Hematopoietic multipotent progenitor cell treated with erythropoietin and hydrocortisone succinate and interleukin-3 and kit ligand, for 15 days (in vitro differentiated cells): ENCODE data around the gene FBLN2.

Experiments
- DNase-seq: peaks from one replicate; pipeline ENCODE4 v3.0.0-alpha.2; 2015; ENCODE audit warnings: low spot score

Gene FBLN2

DNA sequence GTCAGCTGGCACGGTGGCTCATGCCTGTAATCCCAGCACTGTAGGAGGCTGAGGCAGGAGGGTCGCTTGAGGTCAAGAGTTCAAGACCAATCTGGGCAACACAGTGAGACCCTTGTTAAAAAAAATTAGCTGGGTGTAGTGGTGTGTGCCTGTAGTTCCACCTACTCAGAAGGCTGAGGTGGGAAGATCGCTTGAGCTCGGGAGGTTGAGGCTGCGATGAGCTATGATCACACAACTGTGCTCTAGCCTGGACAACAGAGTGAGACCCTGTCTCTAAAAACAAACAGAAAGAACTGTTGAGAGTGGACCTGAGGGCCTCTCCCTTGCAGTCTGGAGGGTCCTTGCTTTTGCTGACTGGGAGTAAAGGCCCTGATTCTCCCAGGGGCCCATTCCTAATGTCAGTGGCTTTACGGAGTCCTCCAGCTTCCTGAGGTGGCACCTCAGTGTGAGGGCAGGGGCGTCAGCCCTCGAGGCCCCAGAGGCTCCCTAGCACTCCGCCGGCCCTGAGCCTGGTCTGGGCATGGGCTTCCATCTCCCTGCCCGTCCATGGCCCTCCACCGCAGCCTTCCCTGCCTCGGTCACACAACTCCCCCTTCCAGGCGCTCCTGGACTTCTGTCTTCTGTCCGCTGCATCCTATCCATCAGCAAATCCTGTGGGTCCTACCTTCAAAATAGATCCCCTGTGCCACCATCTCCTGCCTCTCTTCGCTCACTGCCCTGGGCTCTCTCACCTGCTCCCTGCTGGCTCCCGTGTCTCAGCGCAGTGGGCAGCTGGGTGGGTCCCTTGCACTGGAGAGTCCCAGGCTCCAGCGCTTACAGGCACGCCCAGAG is 19.0 kb downstream of the FBLN2 start:
- no peak for DNase-seq

- DNase-seq, result no peak
Measured at GRCh38 chr3:13568515-13569028, 19.6 kb downstream of the FBLN2 start.

DNA sequence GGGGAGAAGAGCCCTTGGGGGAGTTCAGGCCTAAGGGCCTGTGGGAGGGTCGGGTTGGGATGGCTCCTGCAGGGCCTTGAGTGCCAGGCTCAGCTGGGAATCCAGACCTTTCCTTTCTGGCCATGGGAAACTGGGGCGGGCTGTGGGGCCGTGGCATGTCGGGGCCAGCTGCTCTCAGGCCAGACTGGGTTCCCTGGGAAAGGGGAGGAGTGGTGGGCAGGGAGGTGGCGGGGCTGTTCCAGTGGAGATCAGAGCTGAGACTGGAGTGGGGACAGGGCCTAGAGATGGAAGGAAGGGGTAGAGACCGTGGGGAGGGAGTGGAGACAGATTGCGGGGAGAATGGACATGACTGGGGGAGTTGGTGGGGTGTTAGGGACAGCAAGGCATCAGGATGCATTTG is 20.3 kb downstream of the FBLN2 start:
- DNase-seq, result no peak

GRCh38 chr3:13569641-13570390 is 20.9 kb downstream of the FBLN2 start:
- DNase-seq, result no peak

DNA sequence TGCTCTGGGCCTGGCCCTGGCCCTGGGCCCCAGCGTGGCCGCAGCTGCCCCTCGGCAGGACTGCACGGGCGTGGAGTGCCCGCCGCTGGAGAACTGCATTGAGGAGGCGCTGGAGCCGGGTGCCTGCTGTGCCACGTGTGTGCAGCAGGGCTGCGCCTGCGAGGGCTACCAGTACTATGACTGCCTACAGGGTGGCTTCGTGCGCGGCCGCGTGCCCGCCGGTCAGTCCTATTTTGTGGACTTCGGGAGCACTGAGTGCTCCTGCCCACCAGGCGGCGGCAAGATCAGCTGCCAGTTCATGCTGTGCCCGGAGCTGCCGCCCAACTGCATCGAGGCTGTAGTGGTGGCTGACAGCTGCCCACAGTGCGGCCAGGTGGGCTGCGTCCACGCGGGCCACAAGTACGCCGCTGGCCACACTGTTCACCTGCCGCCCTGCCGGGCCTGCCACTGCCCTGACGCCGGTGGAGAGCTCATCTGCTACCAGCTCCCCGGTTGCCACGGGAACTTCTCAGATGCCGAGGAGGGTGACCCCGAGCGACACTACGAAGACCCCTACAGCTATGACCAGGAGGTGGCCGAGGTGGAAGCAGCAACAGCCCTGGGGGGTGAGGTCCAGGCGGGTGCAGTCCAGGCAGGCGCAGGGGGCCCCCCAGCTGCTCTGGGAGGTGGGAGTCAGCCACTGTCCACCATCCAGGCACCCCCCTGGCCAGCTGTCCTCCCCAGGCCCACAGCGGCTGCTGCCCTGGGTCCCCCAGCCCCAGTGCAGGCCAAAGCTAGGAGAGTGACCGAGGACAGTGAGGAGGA is 21.7 kb downstream of the FBLN2 start:
- DNase-seq, result no peak

- no peak for DNase-seq
Measured at GRCh38 chr3:13571264-13571663, 22.3 kb downstream of the FBLN2 start.

GRCh38 chr3:13571831-13572750 is 23.2 kb downstream of the FBLN2 start:
- no peak for DNase-seq

DNA sequence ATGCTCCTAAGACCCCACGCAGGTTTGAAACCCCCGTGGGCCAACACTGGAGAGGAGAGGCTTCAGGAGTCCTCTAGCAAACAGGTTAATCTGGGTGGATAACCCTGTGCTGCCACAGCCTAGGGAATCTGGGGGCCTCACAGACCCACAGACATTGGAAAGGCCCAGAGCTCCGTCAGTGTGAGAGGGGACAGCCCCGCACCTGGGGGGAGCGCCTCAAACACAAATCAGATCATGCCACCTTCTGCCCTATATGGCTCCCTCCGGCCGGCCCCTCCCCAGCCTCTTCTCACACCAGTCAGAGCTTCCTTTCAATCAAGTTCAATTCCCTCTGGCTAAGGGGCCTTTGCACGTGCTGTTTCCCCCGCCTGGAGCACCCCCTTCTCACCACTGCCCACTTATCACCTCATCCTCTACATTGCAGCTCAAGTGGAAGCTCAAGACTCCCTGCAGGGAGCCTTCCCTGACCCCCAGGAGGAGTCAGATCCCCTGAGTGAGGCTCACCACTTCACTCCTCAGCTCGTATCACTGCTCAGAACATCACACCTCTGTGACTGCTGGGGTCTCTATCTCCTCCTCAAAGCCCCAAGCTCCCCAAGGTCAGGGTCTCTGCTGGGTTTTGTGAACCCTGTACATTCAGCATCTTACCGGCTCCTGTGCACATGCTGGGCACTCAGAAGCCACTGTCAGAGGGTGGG is 24.1 kb downstream of the FBLN2 start:
- DNase-seq, result no peak

DNA sequence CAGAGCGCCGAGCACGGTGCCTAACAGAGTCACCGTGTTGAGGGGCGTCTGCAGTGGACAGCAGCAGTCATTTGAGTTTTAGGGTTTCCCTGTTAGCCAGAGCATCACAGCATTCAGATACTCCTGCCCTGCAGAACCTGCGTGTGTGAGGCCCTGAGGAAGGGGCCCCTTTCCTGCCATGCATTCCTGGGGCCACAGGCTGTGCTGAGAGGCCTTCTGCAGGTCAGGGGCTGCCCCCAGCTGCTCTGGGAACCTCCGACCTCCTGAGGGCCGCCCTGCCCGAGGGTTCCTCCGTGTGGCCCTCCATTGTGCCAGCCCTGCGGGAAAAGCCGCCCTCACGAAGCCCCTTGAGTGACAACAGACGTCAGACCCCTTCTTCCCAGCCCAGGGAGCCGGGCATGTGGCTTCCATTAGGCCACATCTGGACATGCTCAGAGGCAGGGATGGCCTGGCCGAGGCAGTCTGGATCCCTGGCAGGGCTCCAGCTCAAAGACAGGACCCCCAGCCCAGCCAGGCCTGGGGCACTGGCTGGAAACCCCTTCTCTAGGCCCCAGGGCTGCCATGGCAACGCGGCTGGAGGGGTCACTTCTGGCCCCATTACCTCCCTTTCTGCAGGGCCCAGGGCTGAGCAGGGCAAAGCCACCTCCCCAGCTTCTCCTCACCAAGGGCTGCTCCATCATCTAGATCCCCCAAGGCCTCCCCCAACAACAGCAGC is 25.3 kb downstream of the FBLN2 start:
- DNase-seq, result no peak

DNA sequence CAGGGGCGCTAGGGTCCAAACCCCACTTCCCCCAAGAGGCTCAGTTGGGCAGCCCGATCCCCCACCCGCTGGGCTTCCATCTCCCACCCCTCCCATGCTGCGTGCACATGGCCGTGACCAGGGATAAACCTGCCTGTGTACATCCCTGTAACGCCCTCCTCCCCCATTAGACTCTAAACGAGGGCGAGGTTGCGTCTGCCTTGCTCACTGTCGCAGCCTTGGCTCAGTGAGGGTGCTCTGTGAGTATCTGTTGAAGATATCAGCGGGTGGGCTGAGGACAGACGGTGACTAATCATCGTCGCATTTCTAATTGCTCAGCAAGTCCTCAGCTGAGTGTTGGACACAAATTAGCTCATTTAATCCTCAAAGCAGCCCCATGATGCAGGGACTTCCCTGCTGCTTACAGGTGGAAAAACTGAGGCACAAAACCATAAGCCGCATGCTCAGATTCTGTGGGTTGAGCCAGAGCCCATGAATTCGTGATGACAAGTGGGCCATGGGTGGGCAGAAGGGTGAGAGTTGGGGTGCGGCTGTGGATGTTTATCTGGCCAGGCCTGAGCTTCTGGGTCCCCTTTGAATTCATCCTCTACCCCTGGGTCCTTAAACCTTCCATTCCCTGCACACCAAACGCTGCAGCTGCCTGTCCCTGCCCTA is 26.0 kb downstream of the FBLN2 start:
- DNase-seq, result peak; percentile 55

- DNase-seq, result peak; percentile 26
Measured at GRCh38 chr3:13575459-13576061, 26.6 kb downstream of the FBLN2 start.

DNA sequence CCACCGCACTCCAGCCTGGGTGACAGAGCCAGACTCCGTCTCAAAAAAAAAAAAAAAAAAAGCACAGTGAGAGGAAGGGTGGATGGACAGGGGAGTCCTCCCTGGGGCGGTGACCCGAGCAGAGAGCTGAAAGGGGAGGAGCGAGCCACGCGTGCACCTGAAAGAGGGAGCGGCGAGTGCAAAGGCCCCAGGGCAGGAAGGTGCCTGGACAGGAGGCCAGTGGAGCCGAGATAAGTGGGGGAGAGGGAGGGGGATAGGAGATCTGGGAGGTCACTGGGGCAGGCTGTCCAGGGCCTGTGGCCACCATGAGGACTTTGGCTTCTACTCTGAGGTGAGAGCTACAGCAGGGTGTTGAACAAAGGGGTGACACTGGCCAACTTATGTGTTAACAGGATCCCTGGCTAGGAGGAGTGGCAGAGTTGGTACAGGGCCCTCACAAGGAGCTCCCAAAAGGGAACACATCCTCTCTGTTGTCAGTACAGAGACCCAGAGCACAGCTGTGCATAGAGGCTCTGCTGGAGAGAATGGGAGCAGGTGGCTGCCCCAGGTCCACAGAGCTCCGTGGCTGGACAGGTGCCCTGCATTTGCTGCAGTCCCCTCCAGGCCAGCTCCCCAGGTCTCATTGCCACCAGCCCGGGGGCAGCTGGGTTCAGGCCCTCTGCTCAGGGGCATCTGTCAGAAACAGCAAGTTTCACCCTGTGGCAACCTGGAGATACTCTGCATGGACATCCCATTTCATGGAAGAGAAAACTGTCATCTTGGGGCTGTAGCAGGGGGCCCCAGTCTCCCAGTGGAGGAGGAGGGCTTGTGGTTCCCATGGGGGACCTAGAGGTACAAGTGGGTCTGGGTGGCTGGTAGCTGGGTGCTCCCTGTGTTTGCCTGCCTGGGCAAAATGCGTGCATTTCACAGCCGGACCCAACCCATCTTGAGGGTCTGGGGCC is 28.5 kb downstream of the FBLN2 start:
- no peak for DNase-seq

- no peak for DNase-seq
Measured at GRCh38 chr3:13578251-13578650, 29.3 kb downstream of the FBLN2 start.

GRCh38 chr3:13579063-13579462 is 30.1 kb downstream of the FBLN2 start:
- DNase-seq, result no peak

DNA sequence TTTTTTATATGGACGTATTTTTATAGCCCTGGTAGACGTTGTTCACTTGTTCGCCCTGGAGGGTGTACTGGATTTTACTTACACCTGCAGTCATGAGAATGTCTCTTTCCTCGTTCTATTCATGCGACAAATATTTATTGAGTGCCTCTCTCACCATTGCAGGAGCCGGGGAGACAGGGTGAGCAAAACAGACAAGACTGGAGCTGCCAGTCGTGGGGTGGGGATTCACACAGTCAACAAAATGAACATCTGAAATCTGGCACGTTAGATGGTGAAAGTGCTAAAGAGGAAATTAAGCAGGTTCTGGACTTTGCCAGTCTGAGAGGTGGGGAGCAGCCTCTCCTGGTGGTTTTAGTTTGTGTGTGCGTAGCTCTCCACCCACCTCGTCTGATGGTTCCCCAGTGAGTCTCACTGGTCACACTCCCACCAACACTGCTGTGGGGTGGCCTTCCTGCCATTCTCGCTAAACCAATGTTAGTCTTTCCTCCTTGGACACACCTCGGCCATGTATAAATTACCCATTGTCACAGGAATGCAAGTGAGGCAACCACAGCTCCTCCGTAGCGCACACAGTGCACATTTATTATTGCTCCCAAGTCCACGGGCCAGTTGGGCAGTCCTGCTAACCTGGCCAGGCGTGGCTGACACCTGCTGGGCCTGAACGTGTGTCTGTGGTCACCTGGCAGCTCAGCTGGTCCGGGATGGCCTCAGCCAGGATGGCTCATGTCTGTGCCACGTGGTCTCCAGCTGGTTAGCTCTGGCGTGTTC is 31.5 kb downstream of the FBLN2 start:
- no peak for DNase-seq

DNA sequence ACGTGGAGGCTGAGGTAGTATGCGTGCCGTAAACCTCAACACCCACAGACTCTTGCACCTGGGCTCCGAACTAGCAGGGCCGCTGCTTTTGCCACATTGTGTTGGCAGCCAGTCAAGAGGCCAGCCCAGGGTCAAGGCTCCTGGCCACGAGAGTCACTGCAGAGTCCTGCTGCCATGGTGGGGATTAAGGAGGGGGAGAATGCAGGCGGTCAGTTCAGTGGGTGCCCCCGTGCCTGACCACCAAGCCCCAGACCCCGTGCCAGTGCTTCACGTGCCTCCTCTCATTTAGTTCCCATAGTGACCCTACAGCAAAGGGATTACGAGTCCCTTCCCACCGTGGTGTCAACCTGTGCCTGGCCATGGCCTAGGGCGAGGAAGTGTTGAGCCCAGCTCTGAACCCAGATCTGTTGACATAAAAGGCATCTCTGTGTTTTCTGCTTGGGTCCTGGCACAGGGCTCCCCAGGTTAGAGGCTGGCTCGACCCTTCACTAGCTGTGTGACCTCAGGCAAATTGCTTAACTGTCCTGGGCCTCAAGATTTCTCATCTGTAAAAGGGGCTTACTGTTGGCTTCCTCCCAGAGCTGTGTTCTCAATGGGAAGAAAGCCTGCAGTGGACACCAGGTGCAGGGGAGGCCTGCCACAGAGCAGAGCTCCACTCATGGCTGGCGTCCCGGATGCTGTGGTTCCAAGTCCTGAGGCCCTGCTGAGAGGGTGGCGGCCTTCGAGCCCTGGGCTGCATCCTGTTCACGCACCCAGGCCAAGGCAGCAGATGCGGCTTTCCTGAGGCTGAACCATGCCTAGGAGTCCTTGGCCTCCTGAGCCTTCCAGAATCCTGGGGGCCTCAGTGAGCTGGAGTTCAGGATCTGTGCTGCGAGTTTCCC is 32.8 kb downstream of the FBLN2 start:
- DNase-seq, result no peak
